OCI-LY7 (cell line): ENCODE data around the gene TGM5.

Source experiments
- CTCF ChIP-seq: fragments of 200-600 bp; sonication (generic); conservative IDR thresholded peaks from 2 replicates; pipeline ENCODE4 v1.5.1; 2014; ENCODE audit warnings: mild to moderate bottlenecking, antibody characterized with exemption, low read length, moderate library complexity, mixed read lengths
- EZH2phosphoT487 ChIP-seq: fragments of 200-600 bp; sonication (generic); IDR thresholded peaks from 2 replicates; pipeline ENCODE4 v1.6.1; 2018; ENCODE audit warnings: low read depth, borderline replicate concordance, mild to moderate bottlenecking, mixed run types, antibody characterized with exemption, low read length, moderate library complexity, mixed read lengths

- TF ChIP-seq CTCF, result no peak
- TF ChIP-seq EZH2phosphoT487, result no peak
Measured at GRCh38 chr15:43219929-43220928, 46.5 kb downstream of the TGM5 start.
